Measurements from ENCODE around the gene INSR.

The INSR gene

DNA sequence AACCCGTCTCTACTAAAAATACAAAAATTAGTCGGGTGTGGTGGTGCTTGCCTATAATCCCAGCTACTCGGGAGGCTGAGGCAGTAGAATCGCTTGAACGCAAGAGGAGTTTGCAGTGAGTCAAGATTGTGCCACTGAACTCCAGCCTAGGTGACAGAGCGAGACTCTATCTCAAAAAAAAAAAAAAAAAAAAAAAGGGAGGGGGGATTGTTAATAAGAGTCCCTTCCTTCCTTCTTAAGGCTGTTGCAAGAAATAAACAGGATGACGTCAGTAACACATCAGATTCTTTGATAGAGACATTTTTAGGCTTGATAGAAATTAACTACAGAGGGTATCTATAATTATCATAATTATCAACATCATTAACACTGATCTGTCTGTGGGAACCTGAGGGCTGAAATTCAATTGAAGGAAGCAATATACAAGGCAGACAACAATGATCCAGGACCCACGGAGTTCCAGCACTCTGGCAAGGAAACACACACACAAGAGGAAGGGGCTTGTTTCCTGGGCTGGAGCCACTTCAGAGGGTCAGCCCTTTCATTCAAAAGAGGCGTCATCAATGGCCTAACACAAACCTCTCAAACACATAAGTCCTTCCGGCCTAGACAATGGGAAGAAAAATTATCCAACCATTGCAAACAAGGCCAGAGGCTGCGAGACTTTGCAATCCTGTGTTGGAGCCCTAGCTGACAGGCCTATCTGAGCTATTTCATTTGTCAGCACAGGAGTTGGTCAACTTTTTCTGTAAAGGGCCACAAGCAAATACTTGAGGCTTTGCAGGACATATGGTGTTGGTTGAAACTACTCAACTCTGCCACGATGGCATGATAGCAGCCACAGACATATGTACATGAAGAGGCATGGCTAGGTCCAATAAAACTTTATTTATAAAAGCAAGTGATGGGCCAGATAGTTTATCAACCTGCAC, 105.2 kb downstream of the INSR start:
- Histone ChIP-seq H3K9me3 (no peaks in the 10 kb centered on the region), H3K4me3 (ENCODE audit: low read depth, low read length) (no peak overlapping the region), H3K27me3 (no peaks in the 10 kb centered on the region), H3K4me1 (no peaks in the 10 kb centered on the region), H3K36me3 (no peaks in the 10 kb centered on the region)
- TF ChIP-seq, protein P1, sequence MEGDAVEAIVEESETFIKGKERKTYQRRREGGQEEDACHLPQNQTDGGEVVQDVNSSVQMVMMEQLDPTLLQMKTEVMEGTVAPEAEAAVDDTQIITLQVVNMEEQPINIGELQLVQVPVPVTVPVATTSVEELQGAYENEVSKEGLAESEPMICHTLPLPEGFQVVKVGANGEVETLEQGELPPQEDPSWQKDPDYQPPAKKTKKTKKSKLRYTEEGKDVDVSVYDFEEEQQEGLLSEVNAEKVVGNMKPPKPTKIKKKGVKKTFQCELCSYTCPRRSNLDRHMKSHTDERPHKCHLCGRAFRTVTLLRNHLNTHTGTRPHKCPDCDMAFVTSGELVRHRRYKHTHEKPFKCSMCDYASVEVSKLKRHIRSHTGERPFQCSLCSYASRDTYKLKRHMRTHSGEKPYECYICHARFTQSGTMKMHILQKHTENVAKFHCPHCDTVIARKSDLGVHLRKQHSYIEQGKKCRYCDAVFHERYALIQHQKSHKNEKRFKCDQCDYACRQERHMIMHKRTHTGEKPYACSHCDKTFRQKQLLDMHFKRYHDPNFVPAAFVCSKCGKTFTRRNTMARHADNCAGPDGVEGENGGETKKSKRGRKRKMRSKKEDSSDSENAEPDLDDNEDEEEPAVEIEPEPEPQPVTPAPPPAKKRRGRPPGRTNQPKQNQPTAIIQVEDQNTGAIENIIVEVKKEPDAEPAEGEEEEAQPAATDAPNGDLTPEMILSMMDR (IDR thresholded peaks at IDR 0.05; ENCODE audit: low read depth, low read length) = no peak
- no peak for DNase-seq

DNA sequence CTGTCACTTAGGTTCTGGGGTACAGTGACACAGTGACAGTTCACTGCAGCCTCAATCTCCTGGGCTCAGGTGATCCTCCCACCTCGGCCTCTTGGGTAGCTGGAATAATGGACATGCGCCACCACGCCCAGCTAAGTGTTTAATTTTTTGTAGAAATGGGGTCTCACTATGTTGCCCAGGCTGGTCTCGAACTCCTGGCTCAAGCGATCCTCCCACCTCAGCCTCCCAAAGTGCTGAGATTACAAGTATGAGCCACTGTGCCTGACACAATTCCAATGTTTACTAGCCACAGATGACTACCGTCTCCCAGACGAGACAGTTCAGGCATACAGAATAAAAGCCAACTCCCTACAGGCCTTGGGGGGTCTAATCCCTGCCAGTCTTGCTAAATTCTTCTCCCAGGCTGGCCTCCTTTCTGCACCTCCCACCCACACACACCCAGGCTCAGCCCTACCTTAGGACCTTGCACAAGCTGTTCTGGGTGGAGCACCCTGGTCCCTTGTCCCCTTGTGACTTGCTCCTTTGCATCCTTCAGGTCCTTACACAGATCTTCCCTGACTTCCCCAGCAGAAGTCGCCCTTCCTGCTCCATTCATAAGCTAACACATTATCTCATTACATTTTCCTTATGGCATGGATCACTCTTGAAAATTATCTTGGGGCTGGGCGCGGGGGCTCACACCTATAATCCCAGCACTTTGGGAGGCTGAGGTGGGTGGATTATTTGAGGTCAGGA, 106.4 kb downstream of the INSR start:
- Histone ChIP-seq H3K4me3 (ENCODE audit: low read depth, low read length) (no peak overlapping the region), H3K9me3 (no peaks in the 10 kb centered on the region), H3K4me1 (no peaks in the 10 kb centered on the region), H3K27me3 (no peaks in the 10 kb centered on the region), H3K36me3 (no peaks in the 10 kb centered on the region)
- TF ChIP-seq, protein P1 (IDR thresholded peaks at IDR 0.05; ENCODE audit: low read depth, low read length) = no peak
- DNase-seq = no peak

DNA sequence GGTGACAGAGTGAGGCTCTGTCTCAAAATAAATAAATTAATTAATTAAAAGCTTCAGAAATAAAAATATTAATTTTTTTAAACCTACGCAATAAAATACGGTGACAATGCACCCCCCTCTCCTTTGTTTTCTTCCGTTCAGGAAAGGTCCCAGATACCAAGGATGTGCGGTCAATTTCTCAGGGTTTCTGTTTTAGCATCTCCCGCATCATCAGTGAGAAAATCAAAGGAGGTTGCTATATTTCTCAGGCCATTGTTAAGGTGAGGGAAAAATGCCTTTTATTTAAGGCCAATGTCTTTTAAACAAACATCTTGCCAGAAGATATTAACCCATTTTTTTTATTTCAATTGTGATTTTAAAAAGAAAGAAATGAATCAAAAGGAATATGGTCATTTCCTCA, 111.7 kb downstream of the INSR start:
- TF ChIP-seq, protein P1 (IDR thresholded peaks at IDR 0.05; ENCODE audit: low read depth, low read length) = no peak
- H3K36me3 ChIP-seq = no peaks in the 10 kb centered on the region

DNA sequence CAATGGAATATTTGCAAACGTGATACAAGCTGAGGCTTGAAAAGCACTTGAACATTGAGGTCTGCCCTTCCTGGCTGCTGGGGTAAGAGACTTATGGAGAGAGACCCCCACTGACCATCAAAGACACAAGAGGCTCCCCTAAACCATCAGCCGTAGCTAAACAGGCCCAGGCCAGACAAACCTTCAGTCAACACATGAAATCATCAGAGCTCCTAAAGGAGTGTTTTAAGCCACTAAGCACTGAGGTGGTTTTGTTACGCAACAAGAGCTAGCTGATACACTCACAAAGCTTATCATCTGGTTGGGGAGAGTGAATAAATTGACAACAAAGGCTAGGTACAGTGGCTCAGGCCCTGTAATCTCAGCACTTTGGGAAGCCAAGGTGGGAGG, 114.3 kb downstream of the INSR start:
- TF ChIP-seq, protein P1 (IDR thresholded peaks at IDR 0.05; ENCODE audit: low read depth, low read length) = no peak
- Histone ChIP-seq H3K4me3 (ENCODE audit: low read depth, low read length) (no peak overlapping the region), H3K36me3 (no peaks in the 10 kb centered on the region), H3K4me1 (no peaks in the 10 kb centered on the region), H3K9me3 (no peaks in the 10 kb centered on the region), H3K27me3 (no peaks in the 10 kb centered on the region)
- no peak for DNase-seq

More for the DNA sequence above, 111.7 kb downstream of the INSR start:
- H3K4me1 ChIP-seq = no peaks in the 10 kb centered on the region
- H3K9me3 ChIP-seq = no peaks in the 10 kb centered on the region
- no peaks in the 10 kb centered on the region for H3K27me3 ChIP-seq
- H3K4me3 ChIP-seq (ENCODE audit: low read depth, low read length) = no peak overlapping the region
- no peak for DNase-seq

DNA sequence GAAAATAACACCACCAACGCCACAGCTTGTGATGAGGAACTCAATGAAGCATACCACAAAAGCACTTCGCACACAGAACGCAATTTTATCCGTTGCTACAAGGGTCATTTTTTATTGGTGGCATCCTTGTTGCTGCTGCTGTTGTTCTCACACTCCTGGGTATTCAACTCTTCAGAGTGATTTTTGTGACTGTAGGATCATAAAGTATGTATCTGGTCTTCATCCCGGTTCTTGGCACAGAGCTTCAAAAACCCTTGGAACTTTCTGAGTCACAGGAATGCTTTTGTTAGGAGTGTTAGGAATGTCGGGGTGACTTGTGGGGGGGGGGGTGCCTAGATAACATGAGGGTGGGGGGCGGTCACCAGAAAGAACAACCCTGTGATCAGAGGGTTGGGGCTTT, 116.3 kb downstream of the INSR start:
- DNase-seq = no peak
- no peak overlapping the region for H3K4me3 ChIP-seq (ENCODE audit: low read depth, low read length)
- no peaks in the 10 kb centered on the region for H3K9me3 ChIP-seq
- TF ChIP-seq, protein P1 (IDR thresholded peaks at IDR 0.05; ENCODE audit: low read depth, low read length) = no peak
- H3K4me1 ChIP-seq = no peaks in the 10 kb centered on the region
- H3K36me3 ChIP-seq = no peaks in the 10 kb centered on the region
- no peaks in the 10 kb centered on the region for H3K27me3 ChIP-seq

DNA sequence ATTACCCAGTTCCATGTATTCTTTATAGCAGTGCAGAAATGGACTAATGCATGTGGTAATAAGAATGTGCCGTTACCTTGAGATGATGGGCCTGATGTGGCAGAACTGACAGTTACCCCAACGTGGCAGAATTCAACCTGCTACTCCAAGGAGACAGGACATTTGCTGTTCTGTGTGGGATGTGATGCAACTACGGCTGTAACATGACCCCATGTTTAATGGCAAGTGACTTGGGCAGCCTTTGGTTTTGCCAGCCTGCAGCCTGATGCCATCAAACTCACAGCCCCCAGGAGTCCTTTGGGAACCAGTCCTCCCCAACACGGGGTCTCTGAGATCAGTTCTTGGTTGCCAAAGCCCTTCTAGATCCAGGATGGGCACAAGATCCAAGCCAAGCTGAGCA, 117.4 kb downstream of the INSR start:
- Histone ChIP-seq H3K36me3 (no peaks in the 10 kb centered on the region), H3K4me1 (no peaks in the 10 kb centered on the region), H3K27me3 (no peaks in the 10 kb centered on the region), H3K9me3 (no peaks in the 10 kb centered on the region), H3K4me3 (ENCODE audit: low read depth, low read length) (no peak overlapping the region)
- no peak for DNase-seq
- TF ChIP-seq, protein P1 (IDR thresholded peaks at IDR 0.05; ENCODE audit: low read depth, low read length) = no peak

All from BE2C (cell line).